Gastroesophageal sphincter (tissue), 3 donors: ENCODE results near the gene ACOX3.

ENCODE experiments used
- EP300 ChIP-seq: sonication (generic); formaldehyde crosslinking; IDR thresholded peaks from one replicate; pipeline ENCODE4 v1.6.1; 2017; ENCODE audit warnings: antibody characterized with exemption, mild to moderate bottlenecking
- POLR2A ChIP-seq, 2 donors: fragments of 450-650 bp; IDR thresholded peaks; one replicate each; pipeline ENCODE4 v1.6.1; 2017; ENCODE audit warnings: antibody characterized with exemption in 2 of 2, mild to moderate bottlenecking in 2 of 2, moderate library complexity in 1 of 2
- POLR2AphosphoS5 ChIP-seq: sonication (generic); formaldehyde crosslinking; IDR thresholded peaks from one replicate; pipeline ENCODE4 v1.6.1; 2017; ENCODE audit warnings: antibody characterized with exemption
- TF ChIP-seq, protein P1 (sequence below), 4 experiments: fragments of 200-600 bp in 2 of 4; fragments of 450-650 bp in 2 of 4; sonication (generic) in 1 of 4; IDR thresholded peaks; one replicate each; pipeline ENCODE4 v1.5.1; 2017 to 2019; ENCODE audit warnings: antibody characterized with exemption in 4 of 4, mild to moderate bottlenecking in 2 of 4, moderate library complexity in 2 of 4

DNA sequence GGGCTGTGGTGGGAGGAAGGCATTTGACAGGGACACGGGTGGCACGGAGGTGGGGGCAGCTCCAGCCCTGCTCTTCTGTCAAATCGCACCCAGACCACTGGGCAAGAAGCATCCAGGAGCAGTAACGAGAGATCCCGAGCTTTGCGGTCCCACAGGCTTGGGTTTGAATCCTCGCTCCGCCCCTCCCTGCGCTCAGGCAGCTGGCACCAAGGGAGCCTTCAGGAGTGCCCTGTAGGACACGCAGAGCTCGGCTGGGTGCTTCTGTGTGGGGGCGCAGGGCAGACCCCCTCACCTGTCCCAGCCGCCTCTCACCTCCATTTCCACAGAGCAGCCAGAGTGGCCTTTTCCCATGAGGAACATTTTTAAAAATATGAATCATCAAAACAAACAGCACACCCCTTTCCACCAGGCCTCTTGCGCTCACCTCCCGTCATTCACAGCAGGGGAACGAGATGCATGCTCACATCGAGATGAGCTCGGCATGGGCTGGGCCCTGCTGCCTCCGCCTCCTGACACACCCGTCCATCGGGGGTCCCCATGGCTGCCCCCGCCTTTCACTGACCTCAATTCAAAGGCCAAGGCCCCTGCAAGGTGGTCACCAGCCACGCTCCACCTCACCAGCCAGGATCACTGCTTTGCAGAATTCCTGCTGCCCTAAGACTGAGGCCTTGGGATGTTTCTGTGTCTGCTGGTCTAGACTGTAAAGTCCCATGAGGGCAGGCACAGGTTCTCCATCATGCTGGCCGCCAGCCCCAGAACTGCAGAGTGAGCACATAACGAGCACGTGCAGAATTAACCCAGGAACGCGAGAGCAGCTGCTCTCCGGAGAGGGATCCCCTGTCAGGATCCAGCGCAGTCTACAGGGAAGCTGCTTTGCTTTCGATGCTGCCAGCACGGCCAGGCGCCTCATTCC is 52.7 kb downstream of the ACOX3 start:
- TF ChIP-seq, protein P1, sequence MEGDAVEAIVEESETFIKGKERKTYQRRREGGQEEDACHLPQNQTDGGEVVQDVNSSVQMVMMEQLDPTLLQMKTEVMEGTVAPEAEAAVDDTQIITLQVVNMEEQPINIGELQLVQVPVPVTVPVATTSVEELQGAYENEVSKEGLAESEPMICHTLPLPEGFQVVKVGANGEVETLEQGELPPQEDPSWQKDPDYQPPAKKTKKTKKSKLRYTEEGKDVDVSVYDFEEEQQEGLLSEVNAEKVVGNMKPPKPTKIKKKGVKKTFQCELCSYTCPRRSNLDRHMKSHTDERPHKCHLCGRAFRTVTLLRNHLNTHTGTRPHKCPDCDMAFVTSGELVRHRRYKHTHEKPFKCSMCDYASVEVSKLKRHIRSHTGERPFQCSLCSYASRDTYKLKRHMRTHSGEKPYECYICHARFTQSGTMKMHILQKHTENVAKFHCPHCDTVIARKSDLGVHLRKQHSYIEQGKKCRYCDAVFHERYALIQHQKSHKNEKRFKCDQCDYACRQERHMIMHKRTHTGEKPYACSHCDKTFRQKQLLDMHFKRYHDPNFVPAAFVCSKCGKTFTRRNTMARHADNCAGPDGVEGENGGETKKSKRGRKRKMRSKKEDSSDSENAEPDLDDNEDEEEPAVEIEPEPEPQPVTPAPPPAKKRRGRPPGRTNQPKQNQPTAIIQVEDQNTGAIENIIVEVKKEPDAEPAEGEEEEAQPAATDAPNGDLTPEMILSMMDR (IDR thresholded peaks at IDR 0.05) = no peak
- TF ChIP-seq POLR2AphosphoS5 = no peak
- TF ChIP-seq POLR2A (IDR thresholded peaks at IDR 0.05) = no peak
- TF ChIP-seq EP300 = no peak
